Stimulated activated CD4-positive, alpha-beta T cell treated with anti-CD3 and anti-CD28 coated beads, Interleukin-2, amount 100 ng/mL, for 48 hours (primary cell): ENCODE results near the gene RSAD2.
"Not testable (repeated sequence)": the region's sequence is repeated elsewhere in the genome, so short reads cannot be mapped to it uniquely, and the experiment has no call there.

ENCODE experiments used
- DNase-seq, 2 donors: peaks; one replicate each; pipeline ENCODE4 v3.0.0-alpha.2; 2020

The RSAD2 gene

GRCh38 chr2:6928452-6928851 is 50.9 kb downstream of the RSAD2 start:
- no peak for DNase-seq

GRCh38 chr2:6929196-6929819 is 51.7 kb downstream of the RSAD2 start:
- no peak for DNase-seq

GRCh38 chr2:6930923-6931647 is 53.5 kb downstream of the RSAD2 start:
- no peak for DNase-seq

- no peak for DNase-seq
Observed at GRCh38 chr2:6931753-6932152, 54.2 kb downstream of the RSAD2 start.

- no peak for DNase-seq
Observed at GRCh38 chr2:6932206-6932605, 54.6 kb downstream of the RSAD2 start.

GRCh38 chr2:6932828-6933227 is 55.3 kb downstream of the RSAD2 start:
- no peak for DNase-seq

- DNase-seq: no peak
Observed at GRCh38 chr2:6933911-6934310, 56.3 kb downstream of the RSAD2 start.

- no peak for DNase-seq
Observed at GRCh38 chr2:6934345-6934744, 56.8 kb downstream of the RSAD2 start.

GRCh38 chr2:6934758-6935651 is 57.4 kb downstream of the RSAD2 start:
- DNase-seq: no peak

- not testable (repeated sequence) for DNase-seq
Observed at GRCh38 chr2:6935652-6936020, 58.1 kb downstream of the RSAD2 start.

GRCh38 chr2:6937157-6937556 is 59.6 kb downstream of the RSAD2 start:
- DNase-seq: no peak

- no peak for DNase-seq
Observed at GRCh38 chr2:6937582-6937981, 60.0 kb downstream of the RSAD2 start.

GRCh38 chr2:6939071-6939470 is 61.5 kb downstream of the RSAD2 start:
- no peak for DNase-seq

- no peak for DNase-seq
Observed at GRCh38 chr2:6940820-6941219, 63.2 kb downstream of the RSAD2 start.

- no peak for DNase-seq
Observed at GRCh38 chr2:6941299-6942046, 63.9 kb downstream of the RSAD2 start.

GRCh38 chr2:6942848-6943247 is 65.3 kb downstream of the RSAD2 start:
- no peak for DNase-seq

- no peak for DNase-seq
Observed at GRCh38 chr2:6943523-6943922, 65.9 kb downstream of the RSAD2 start.

- no peak for DNase-seq
Observed at GRCh38 chr2:6943971-6944370, 66.4 kb downstream of the RSAD2 start.

- no peak for DNase-seq
Observed at GRCh38 chr2:6944555-6944954, 67.0 kb downstream of the RSAD2 start.

GRCh38 chr2:6945087-6945813 is 67.7 kb downstream of the RSAD2 start:
- DNase-seq: no peak

GRCh38 chr2:6945821-6946220 is 68.2 kb downstream of the RSAD2 start:
- DNase-seq: no peak

- no peak for DNase-seq
Observed at GRCh38 chr2:6946722-6947121, 69.1 kb downstream of the RSAD2 start.
